HPDE6-E6E7 (cell line): ENCODE measurements around the gene GRK3.

Experiments
- DNase-seq: peaks from one replicate; pipeline ENCODE4 v3.0.0; 2011; ENCODE audit warnings: missing footprints; ENCODE audit errors: extremely low spot score

The GRK3 gene

GRCh38 chr22:25759825-25760231 is 195.4 kb downstream of the GRK3 start:
- DNase-seq, result peak; percentile 63

GRCh38 chr22:25760294-25760693 is 195.8 kb downstream of the GRK3 start:
- DNase-seq, result no peak

- no peak for DNase-seq
These were observed 196.5 kb downstream of the GRK3 start for GRCh38 chr22:25760848-25761595.

- DNase-seq, result no peak
These were observed 197.7 kb downstream of the GRK3 start for GRCh38 chr22:25762147-25762546.

GRCh38 chr22:25763239-25763777 is 198.8 kb downstream of the GRK3 start:
- DNase-seq, result no peak

- DNase-seq, result no peak
These were observed 200.0 kb downstream of the GRK3 start for GRCh38 chr22:25764270-25765015.

- DNase-seq, result no peak
These were observed 200.5 kb downstream of the GRK3 start for GRCh38 chr22:25765016-25765367.

GRCh38 chr22:25765801-25766200 is 201.3 kb downstream of the GRK3 start:
- no peak for DNase-seq

- no peak for DNase-seq
These were observed 201.9 kb downstream of the GRK3 start for GRCh38 chr22:25766418-25766817.

- no peak for DNase-seq
These were observed 205.9 kb downstream of the GRK3 start for GRCh38 chr22:25770333-25770732.

GRCh38 chr22:25772288-25772687 is 207.8 kb downstream of the GRK3 start:
- no peak for DNase-seq

- DNase-seq, result no peak
These were observed 210.1 kb downstream of the GRK3 start for GRCh38 chr22:25774575-25775026.

- no peak for DNase-seq
These were observed 211.1 kb downstream of the GRK3 start for GRCh38 chr22:25775531-25775930.

- DNase-seq, result no peak
These were observed 212.9 kb downstream of the GRK3 start for GRCh38 chr22:25777411-25777810.

GRCh38 chr22:25777870-25778269 is 213.4 kb downstream of the GRK3 start:
- peak; percentile 50 for DNase-seq
